ENCODE results near the gene ADGRV1.

DNA sequence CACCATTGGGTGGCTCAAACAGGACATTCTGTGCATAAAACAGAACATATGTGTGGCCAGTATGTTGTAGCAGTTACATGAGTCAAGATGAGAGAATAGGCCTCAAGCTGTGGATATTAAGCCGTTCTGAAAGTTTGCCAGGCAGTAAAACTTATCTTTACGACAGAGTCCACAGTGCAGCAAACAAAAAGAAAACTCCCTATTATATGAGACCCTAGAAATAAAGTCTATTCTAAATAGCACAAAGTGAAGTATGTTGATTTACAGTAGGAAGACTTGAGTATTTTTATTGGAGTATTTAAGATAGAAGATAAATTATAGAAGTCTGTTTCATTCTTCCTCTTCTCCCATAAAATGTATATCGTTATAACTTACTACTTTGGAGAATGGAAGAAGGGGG is 271.5 kb downstream of the ADGRV1 start:
- TF ChIP-seq, protein P1, sequence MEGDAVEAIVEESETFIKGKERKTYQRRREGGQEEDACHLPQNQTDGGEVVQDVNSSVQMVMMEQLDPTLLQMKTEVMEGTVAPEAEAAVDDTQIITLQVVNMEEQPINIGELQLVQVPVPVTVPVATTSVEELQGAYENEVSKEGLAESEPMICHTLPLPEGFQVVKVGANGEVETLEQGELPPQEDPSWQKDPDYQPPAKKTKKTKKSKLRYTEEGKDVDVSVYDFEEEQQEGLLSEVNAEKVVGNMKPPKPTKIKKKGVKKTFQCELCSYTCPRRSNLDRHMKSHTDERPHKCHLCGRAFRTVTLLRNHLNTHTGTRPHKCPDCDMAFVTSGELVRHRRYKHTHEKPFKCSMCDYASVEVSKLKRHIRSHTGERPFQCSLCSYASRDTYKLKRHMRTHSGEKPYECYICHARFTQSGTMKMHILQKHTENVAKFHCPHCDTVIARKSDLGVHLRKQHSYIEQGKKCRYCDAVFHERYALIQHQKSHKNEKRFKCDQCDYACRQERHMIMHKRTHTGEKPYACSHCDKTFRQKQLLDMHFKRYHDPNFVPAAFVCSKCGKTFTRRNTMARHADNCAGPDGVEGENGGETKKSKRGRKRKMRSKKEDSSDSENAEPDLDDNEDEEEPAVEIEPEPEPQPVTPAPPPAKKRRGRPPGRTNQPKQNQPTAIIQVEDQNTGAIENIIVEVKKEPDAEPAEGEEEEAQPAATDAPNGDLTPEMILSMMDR (tag by site-specific recombination; IDR thresholded peaks at IDR 0.05): no peak
- TF ChIP-seq ZBTB17 (tag by site-specific recombination; IDR thresholded peaks at IDR 0.05) (no peak), ZBTB7A (tag by site-specific recombination; IDR thresholded peaks at IDR 0.05; ENCODE audit: low read depth) (no peak), SP2 (tag by site-specific recombination; IDR thresholded peaks at IDR 0.05) (no peak), ZNF274 (IDR thresholded peaks at IDR 0.05; ENCODE audit: low read length) (no peak), ZNF274 (tag by site-specific recombination; IDR thresholded peaks at IDR 0.05; ENCODE audit: borderline replicate concordance) (no peak), ZNF544 (tag by site-specific recombination; IDR thresholded peaks at IDR 0.05) (no peak), ZNF792 (tag by site-specific recombination; IDR thresholded peaks at IDR 0.05) (no peak)
- TF ChIP-seq, protein P2, sequence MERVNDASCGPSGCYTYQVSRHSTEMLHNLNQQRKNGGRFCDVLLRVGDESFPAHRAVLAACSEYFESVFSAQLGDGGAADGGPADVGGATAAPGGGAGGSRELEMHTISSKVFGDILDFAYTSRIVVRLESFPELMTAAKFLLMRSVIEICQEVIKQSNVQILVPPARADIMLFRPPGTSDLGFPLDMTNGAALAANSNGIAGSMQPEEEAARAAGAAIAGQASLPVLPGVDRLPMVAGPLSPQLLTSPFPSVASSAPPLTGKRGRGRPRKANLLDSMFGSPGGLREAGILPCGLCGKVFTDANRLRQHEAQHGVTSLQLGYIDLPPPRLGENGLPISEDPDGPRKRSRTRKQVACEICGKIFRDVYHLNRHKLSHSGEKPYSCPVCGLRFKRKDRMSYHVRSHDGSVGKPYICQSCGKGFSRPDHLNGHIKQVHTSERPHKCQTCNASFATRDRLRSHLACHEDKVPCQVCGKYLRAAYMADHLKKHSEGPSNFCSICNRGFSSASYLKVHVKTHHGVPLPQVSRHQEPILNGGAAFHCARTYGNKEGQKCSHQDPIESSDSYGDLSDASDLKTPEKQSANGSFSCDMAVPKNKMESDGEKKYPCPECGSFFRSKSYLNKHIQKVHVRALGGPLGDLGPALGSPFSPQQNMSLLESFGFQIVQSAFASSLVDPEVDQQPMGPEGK (tag by site-specific recombination; IDR thresholded peaks at IDR 0.05): no peak
